ENCODE results near the gene AKAP13.

DNA sequence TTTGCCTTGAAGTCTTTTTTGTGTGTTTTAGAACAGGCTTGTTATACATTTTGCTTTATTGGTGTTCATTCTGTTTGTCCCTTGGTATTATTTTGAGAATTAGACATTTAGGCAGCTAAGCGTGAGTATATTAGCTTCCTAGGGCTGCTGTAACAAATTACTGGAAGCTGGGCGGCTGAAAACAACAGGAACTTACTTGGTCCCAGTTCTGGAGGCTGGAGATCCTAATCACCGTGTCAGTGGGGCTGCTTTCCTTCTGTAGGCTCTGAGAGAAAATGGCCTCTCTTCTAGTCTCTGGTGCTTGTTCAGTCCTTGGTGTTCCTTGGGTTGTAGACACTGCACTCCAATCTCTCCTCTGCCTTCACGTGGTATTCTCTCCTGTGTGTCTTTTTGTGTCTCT, 272.1 kb downstream of the AKAP13 start:
- TF ChIP-seq POLR2A (IDR thresholded peaks at IDR 0.05; ENCODE audit: extremely low read depth, insufficient read length) (no peak), MYC (IDR thresholded peaks at IDR 0.05; ENCODE audit: low read depth, low read length) (no peak), MAX (IDR thresholded peaks at IDR 0.05; ENCODE audit: low read depth, low read length) (no peak)
- TF ChIP-seq, protein P1, sequence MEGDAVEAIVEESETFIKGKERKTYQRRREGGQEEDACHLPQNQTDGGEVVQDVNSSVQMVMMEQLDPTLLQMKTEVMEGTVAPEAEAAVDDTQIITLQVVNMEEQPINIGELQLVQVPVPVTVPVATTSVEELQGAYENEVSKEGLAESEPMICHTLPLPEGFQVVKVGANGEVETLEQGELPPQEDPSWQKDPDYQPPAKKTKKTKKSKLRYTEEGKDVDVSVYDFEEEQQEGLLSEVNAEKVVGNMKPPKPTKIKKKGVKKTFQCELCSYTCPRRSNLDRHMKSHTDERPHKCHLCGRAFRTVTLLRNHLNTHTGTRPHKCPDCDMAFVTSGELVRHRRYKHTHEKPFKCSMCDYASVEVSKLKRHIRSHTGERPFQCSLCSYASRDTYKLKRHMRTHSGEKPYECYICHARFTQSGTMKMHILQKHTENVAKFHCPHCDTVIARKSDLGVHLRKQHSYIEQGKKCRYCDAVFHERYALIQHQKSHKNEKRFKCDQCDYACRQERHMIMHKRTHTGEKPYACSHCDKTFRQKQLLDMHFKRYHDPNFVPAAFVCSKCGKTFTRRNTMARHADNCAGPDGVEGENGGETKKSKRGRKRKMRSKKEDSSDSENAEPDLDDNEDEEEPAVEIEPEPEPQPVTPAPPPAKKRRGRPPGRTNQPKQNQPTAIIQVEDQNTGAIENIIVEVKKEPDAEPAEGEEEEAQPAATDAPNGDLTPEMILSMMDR (IDR thresholded peaks at IDR 0.05; ENCODE audit: low read depth, low read length) = no peak

All from NB4 (cell line).